HT1080 (cell line): ENCODE data around the gene FKBP6. TPM values are rescaled to one million over a fixed set of nuclear protein-coding genes. Genes with fewer than 3 reads are reported as not detected.
"Not testable (repeated sequence)": the region's sequence is repeated elsewhere in the genome, so short reads cannot be mapped to it uniquely, and the experiment has no call there.

ENCODE experiments used
- DNase-seq: peaks from one replicate; pipeline ENCODE4 v3.0.0-alpha.2; 2015; ENCODE audit warnings: low read depth
- total RNA-seq: library from RNA; depleted of rRNA; stranded (reverse); fragments of >200 nt; shearing (Covaris generic); gene quantifications from 2 replicates; pipeline ENCODE4 v1.2.3, GENCODE V29; 2014

FKBP6 gene
- total RNA-seq, 1 experiment from 2014 or later = not detected

DNA sequence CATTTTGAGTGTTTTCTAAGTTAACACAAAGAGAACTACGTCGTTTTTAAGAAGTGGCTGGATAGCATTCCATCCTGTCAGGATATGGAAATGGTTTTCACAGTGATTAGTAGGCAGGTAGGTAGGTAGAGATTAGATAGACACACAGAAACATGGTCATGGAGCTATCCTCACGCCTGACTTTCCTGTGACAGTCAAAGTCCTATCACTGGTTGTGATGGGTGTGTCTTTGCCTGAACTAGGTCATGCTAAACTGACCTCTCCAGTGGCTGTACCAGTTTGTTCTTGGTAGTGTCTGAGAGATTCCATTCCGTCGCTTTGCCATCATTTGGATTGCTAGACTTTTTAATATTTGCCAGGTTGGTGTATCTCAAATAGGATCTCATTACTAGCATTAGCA, 28.2 kb downstream of the FKBP6 start:
- DNase-seq = no peak

DNA sequence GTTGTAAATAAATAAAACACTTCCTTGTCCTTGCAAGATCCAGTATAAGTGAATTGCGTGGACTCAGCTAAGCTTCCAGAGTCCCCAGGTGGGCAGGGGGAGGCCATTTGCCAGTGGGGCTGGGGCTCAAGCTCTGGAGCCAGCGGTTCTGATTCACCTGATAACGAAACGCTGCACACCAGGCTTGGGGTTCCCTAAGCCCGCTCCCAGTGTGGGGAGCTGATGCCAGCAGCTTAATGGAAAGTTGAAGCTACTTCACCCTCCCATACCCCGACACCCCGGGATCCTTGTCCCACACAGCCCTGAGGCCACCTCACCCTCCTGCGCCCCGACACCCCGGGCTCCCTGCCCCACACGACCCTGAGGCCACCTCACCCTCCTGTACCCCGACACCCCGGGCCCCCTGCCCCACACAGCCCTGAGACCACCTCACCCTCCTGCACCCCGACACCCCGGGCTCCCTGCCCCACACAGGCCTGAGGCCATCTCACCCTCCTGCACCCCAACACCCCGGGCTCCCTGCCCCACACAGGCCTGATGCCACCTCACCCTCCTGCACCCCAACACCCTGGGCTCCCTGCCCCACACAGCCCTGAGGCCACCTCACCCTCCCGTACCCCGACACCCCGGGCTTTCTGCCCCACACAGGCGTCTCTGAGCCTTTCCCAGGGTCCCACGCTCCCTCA, 30.8 kb downstream of the FKBP6 start:
- no peak for DNase-seq

DNA sequence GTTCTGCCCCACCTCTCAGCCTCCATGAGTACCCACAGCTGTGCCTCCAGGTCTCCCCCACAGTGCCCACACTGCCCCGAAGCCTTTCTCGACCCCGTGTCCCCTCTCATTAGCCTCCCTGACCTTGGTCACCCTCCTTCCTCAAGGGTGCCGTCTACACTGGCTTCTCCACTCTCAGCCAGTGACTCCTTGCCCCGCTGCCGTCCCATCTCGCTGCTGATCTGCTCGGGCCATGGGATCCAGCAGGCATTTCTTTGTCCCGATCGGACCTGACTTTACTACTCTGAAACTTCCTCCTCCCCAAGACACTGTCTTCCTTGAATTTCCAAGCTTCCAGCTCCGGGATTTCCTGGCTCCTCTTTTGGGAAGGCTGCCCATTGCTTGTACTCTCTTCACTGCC, 31.3 kb downstream of the FKBP6 start:
- no peak for DNase-seq

DNA sequence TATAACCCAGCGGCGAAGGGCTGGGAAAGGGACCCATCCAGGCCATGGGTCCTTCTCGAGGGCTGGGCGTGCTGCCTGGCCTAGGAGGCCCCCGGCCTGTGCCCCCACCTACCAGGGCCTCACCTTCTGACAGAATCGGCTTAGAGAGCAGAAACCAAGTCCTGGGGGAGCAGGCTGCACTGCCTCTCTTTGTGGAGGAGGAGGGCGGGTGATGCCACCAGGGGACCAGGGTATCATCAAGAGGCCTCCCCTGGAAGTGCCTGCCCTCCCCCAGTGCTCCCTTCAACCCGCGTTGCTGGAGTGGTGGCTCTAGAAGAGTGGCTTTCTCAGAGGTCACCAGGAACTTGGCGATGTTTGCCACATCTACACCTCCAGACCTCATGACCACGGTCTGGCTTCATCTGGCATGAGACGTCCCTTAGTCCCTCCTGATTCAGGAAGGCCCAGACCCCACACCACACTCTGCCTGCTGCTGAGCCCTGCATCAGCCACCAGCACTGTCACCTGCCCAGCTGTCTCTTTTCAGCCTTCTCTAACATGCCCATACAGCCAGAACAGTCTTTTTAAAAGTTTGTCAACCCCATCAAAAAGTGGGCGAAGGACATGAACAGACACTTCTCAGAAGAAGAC, 31.9 kb downstream of the FKBP6 start:
- DNase-seq = no peak

DNA sequence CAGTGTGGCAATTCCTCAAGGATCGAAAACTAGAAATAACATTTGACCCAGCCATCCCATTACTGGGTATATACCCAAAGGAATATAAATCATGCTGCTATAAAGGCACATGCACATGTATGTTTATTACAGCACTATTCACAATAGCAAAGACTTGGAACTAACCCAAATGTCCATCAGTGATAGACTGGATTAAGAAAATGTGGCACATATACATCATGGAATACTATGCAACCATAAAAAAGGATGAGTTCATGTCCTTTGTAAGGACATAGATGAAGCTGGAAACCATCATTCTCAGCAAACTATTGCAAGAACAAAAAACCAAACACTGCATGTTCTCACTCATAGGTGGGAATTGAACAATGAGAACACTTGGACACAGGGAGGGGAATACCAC, 32.6 kb downstream of the FKBP6 start:
- DNase-seq = not testable (repeated sequence)

DNA sequence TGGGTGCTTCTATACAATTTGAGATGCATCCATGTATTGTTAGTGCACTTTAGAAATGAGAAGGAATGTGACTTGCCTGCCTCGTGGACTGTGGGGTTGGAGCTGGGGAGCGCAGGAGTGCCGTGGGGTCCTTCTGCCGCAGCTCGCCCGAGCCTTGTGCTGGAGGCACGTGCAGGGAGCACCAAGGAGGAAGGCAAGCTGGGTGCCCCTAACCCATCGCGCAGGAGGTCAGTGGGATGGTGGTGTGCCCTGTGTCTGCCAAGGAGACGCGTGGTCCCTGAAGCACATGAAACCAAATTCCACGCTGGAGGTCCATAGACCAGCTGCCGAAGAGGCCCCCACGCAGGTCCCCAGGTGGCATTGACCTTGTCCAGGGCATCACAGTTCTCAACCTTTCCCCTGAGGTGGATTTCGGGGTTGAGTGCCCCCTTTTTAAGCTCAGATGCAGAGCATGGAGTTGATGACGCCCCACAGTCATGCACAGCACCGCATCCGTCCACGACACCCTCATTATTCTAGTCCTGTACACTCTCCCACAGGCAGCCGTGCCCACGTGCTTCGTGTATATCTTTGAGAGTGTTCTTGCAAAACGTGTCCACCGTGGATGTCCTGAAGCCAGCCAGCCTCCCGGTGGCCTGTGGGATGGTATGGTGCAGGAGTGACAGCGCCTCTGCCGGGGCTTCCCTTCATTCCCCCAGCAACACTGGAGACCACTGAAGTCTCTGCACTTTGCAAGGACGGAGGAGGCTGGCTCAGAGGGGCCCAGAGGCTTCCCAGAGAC, 35.5 kb downstream of the FKBP6 start:
- DNase-seq = no peak

DNA sequence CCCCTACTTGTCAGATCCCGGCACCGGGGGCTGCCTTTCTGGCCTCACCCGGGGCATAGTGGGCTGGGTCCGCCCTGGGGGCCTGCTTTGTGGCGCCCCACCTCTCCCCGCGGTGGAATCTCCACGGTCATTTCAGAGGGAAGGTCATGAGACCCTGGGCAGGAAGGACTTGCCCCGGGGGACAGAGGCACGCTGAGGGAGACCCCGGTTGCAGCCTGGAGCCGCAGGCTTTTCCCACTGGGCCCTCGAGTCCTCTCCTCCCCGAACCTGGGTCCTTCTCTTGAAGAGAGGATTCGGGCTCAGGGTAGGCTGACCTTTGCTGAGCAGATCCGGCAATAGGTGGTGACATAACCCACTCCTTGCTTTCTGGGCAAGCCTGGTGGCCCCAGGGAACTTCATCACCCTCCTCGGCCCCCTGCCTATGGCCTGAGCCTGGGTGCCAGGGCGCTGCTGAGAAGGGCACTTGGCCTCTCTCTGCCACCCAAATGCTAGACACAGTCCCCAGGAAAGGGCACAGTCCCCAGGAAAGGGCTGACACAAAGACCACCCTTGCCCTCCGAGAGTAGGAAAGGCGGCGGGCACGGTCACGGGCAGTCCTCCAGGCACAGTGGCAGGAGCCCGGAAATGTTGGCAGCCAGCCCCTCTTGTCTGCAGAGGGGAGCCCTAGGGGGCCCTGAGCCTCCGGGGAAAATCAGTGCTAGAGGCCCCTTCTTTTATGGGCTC, 36.2 kb downstream of the FKBP6 start:
- DNase-seq = no peak

DNA sequence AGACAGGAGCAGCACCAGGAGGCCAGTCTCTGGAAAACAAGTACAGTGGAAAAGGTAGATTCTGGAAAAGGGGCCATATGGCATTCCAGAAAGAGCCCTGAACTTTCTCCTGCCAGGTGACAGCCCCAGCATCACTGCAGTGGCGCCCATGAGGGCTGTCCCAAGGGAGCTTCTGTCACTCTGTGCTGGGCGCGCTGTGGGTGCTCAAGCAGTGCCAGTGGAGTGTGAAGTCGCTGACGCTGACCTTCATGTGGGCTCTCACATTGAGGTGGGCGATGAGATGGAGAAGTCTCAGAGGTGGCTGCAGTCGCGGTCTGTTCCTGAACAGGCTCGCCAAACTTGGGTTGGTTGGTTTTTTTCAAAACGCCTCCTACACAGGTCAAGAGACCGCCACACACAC, 38.2 kb downstream of the FKBP6 start:
- no peak for DNase-seq

DNA sequence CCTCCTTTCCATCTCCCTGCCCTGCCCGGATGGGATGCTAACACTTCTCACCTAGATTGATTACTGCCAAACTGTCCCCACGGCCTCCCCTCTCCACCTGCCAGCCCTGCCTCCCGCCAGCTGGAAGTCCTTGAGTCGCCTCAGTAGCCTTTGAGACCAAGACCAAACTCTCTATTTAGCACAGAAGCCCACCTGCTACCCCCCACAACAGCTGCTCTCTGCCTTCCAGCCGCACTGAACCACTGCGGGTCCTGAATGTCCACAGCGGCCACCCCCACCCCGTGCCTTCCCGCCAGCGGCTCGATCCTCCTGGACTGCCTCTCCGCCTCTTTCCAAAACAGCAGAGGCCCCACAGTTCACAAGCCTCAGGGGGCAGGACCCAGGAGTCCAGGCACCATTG, 39.0 kb downstream of the FKBP6 start:
- DNase-seq = no peak

DNA sequence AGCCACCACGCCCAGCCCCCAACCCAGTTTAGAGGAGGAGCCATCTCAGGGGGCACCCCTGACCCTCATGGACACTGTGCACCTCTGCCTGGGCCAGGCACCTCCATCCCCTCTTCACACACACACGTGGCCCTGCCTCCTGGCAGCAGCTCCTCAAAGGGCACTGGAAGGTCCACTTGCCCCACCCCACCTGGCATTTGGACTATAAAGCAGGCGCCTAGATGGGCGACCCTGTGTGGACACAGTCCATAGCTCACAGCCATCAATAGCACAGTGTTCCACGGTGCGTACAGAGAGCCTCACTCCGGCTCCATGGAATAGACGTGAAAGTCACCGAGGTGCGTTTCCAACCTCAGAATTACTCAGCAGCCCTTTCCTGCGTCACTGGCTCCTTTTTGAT, 41.0 kb downstream of the FKBP6 start:
- no peak for DNase-seq

DNA sequence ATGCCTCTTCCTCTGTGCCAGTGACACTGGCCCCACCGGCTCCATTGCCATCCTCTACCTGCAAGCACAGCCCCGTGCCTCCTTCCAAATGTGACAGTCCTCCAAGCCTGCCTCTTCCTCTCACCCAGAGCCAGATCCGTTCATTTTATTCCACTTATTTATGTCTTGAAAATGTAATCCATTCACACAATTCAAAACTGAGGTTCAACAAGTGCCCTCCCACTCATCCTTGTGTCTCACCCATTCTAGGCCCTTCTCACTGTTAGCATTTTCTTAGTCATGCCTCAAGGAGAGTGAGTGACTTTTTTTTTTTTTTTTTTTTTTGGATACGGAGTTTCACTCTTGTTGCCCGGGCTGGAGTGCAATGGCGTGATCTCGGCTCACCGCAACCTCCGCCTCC, 41.7 kb downstream of the FKBP6 start:
- no peak for DNase-seq

DNA sequence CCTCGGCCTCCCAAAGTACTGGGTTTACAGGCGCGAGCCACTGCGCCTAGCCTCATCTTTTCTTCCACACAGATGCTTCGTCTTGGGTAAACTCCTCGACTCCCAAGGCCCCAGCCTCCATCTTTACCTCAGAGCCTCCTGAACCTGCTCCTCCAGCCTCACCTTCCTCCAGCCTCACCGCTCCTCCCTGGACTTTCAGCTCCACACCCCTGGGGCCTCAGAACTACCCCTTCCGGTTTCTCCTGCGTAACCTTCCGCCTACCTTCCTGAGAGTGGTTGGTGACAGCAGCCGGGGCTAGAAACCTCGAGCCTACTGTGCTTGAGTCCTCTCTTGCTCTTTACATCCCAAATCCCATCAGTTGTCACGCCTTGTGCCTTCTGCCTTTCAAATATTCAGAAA, 45.8 kb downstream of the FKBP6 start:
- no peak for DNase-seq

DNA sequence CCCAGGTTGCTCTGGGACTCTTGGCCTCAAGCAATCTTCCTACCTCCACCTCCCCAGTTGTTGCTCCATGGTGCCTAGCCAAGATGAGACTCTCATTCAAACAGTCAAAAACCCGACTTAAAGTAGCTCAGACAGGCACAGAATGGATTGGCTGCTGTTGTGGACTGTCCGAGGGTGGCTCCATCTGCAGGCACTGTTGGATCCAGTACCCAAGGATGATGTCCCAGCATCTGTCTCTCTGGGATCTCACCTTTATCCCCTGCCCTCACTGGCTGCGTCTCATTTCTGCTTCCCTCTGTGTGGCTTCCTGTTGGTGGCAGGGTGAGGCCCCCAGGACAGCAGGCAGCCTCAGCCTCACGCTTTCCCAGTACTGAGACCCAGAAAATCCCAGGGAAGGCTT, 48.3 kb downstream of the FKBP6 start:
- DNase-seq = not testable (repeated sequence)

DNA sequence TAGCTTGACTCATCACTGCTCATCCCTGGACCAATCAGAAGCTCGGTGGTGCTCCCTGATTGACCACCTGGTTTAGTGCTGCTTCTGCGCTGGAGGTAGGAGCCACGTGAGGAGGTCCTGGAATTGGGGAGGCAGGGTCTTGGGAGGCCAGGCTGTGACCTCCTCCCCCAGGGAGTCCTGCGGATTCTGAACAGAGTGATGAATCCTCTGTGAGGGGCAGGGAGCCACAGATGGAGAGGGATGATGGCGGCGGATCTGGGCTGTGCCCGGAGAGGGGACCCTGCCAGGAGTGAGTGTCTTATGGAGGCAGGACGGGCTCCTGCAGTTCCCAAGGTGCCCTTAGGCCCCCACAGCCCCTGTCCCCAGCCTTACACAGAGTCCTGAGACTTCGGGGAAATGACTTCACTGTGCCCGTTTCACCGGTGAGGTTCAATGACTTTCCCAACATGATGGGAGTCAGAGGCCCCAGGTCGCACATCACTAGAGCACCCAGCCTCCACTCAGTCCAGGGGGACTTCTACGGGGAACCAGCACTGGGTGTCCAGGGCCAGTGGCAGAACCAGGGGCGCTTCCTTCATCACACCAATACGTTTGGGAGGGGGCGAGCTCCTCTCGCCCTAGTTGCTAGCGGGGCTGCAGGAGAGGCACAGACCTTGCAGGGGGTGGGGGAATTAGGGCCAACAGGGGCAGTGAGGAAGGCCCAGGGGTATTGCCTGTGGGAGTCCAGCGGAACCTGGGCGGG, 48.9 kb downstream of the FKBP6 start:
- DNase-seq = no peak

DNA sequence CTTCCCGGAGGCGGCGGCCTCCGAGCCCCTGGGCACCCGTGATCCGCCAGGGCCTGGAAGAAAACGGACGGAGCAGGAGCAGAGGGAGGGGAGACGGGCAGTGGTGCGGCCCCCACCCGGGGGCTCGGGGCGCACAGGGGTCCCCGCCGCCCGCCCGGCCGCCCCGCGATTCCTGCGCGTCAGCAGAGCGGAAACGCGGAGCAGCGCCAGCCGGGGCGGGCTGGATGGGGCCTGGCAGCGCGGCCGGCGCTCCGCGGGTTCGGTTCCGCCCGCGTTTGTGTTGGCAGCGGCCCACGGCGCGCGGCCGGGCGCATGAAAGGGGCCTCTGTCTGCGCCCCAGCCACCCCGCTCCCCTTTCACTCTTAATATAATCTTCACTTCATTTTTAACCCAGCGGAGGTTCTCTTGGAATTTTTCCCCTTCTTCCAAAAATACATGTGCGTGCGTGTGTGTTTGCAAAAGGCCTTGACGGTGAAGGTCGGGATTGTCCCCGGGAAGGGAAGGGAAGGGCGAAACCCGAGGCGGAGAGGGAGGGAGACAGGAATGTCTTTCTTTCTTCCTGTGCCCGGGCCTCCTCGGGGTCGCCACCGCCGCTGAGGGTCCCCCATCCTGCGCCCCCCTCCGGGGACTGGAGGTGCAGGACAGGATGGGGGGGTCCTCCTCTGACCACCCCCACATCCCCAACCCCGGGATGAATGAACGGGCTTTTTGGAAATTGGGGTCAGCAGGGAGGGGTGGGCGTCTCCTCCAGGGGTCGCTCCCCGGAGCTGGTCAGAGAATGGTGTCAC, 49.6 kb downstream of the FKBP6 start:
- not testable (repeated sequence) for DNase-seq

DNA sequence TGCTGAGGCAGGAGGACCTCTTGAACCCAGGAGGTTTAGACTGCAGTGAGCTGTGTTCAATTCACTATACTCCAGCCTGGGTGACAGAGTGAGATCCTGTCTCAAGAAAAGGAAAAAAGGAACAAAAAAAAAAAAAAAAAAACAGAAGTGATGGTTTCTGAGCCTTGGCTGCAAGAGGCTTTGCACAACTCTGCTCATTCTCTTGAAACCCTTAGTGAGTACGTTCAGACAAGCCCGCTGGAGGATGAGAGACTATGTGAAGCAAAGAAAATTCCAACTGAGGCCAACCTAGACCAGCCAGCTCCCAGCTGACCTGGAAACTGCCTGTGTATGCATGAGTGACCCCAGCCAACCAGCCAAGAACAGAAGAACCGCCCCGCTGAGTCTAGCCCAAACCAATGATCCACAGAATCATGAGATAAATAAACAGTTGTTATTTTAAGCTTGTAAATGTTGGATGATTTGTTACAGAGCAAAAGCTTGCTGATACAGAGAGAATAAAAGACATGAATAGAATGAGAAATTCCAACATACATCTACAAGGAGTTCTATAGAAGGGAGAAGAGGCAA, 55.1 kb downstream of the FKBP6 start:
- no peak for DNase-seq

DNA sequence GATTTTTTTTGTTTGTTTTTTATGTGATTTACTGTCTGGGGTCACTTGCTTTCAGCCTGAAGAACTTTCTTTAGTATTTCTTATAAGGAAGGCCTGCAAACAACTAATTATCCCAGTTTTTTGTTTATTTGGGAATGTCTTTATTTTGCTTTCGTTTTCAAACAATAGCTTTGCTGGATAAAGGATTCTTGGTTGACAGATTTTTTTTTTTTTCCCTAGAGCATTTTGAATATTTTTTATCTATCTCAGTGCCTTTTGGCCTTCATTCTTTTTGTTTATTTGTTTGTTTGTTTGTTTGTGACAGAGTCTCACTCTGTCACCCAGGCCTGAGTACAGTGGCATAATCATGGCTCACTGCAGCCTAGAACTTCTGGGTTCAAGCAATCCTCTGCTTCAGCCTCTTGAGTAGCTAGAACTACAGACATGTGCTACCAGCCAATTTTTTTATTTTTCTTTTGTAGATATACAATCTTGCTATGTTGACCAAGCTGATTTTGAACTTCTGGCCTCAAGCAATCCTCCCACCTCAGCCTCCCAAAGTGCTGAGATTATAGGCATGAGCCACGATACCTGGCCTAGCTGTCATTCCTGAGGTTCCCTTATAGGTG, 59.4 kb downstream of the FKBP6 start:
- no peak for DNase-seq

DNA sequence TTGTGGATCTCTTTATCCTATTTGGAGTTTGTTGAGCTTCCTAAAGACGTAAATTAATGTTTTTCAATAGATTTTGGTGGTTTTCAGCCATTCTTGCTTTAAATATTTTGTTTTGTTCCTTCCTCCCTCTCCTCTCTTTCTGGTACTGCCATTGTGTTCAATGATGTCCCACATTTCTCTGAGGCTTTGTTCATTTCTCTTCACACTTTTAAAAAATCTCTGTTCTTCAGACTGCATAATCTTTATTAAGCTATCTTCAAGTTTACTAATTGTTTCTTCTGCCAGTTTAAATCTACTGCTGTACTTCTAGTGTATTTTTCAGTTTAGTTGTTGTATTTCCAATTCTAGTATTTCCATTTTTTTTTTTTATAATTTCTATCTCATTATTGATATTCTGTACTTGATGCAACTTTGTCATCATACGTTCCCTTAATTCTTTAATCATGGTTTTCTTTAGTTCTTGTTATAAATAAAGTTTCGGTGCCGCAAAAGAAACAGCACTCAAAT, 60.0 kb downstream of the FKBP6 start:
- no peak for DNase-seq

DNA sequence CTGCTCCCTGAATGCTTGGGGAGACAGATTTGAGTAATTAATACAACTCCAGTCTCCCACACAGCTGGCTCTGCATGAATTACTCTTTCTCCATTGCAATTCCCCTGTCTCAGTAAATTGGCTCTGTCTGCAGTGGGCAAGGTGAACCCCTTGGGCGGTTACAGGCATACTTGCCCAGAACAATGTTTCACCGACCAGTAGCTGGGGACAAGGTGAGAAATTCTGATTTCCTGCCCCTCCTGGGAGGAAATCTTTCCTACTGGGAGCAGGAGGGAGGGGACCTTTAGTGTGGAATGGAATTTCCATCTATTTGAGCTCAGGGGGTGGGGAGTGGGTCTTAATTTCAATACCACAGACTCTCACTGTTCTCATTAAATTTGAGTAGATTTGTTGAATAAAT, 63.4 kb downstream of the FKBP6 start:
- DNase-seq = no peak
